Measurements from ENCODE around the gene ZNF618.

Gene ZNF618

GRCh38 chr9:114023961-114024360 lies 147.9 kb downstream of the ZNF618 start:
- no peak for DNase-seq (ENCODE audit: low read depth)

- DNase-seq (ENCODE audit: low read depth), result no peak
Measured at GRCh38 chr9:114025196-114025753, 149.2 kb downstream of the ZNF618 start.

GRCh38 chr9:114025760-114026159 lies 149.7 kb downstream of the ZNF618 start:
- no peak for DNase-seq (ENCODE audit: low read depth)

GRCh38 chr9:114026335-114026734 lies 150.2 kb downstream of the ZNF618 start:
- no peak for DNase-seq (ENCODE audit: low read depth)

GRCh38 chr9:114027159-114027862 lies 151.2 kb downstream of the ZNF618 start:
- DNase-seq (ENCODE audit: low read depth), result no peak

GRCh38 chr9:114027863-114028465 lies 151.9 kb downstream of the ZNF618 start:
- DNase-seq (ENCODE audit: low read depth), result no peak

- no peak for DNase-seq (ENCODE audit: low read depth)
Measured at GRCh38 chr9:114028646-114029045, 152.5 kb downstream of the ZNF618 start.

- DNase-seq (ENCODE audit: low read depth), result no peak
Measured at GRCh38 chr9:114029311-114030170, 153.4 kb downstream of the ZNF618 start.

- DNase-seq (ENCODE audit: low read depth), result no peak
Measured at GRCh38 chr9:114030364-114030763, 154.3 kb downstream of the ZNF618 start.

- no peak for DNase-seq (ENCODE audit: low read depth)
Measured at GRCh38 chr9:114031037-114031630, 155.0 kb downstream of the ZNF618 start.

- no peak for DNase-seq (ENCODE audit: low read depth)
Measured at GRCh38 chr9:114031948-114032840, 156.1 kb downstream of the ZNF618 start.

- DNase-seq (ENCODE audit: low read depth), result no peak
Measured at GRCh38 chr9:114033397-114034103, 157.4 kb downstream of the ZNF618 start.

GRCh38 chr9:114034196-114034595 lies 158.1 kb downstream of the ZNF618 start:
- DNase-seq (ENCODE audit: low read depth), result no peak

GRCh38 chr9:114034661-114035062 lies 158.6 kb downstream of the ZNF618 start:
- DNase-seq (ENCODE audit: low read depth), result no peak

- no peak for DNase-seq (ENCODE audit: low read depth)
Measured at GRCh38 chr9:114035221-114035844, 159.2 kb downstream of the ZNF618 start.

- no peak for DNase-seq (ENCODE audit: low read depth)
Measured at GRCh38 chr9:114035845-114036801, 160.0 kb downstream of the ZNF618 start.

GRCh38 chr9:114037249-114037648 lies 161.1 kb downstream of the ZNF618 start:
- DNase-seq (ENCODE audit: low read depth), result no peak

GRCh38 chr9:114037961-114038723 lies 162.0 kb downstream of the ZNF618 start:
- no peak for DNase-seq (ENCODE audit: low read depth)
